Gastroesophageal sphincter (tissue), 4 donors: ENCODE data around the gene XXYLT1. TPM values are rescaled to one million over a fixed set of nuclear protein-coding genes. Genes with fewer than 3 reads are reported as not detected.

Experiments
- ATAC-seq: fragments of 150-250 bp; one replicate; pipeline ENCODE4 v1.9.1; 2016; ENCODE audit warnings: mild to moderate bottlenecking, moderate library complexity
- H3K27ac ChIP-seq, 4 donors: fragments of 200-600 bp; sonication (generic) in 3 of 4; 1 replicate in 3 of 4; 2 replicates in 1 of 4; pipeline ENCODE4 v1.5.1; 2016 to 2019
- H3K27me3 ChIP-seq: fragments of 200-600 bp; sonication (generic); one replicate; pipeline ENCODE4 v1.5.1; 2019
- H3K36me3 ChIP-seq, 2 donors: fragments of 200-600 bp; sonication (generic); one replicate each; pipeline ENCODE4 v1.5.1; 2019; ENCODE audit warnings: control low read depth in 1 of 2
- H3K4me1 ChIP-seq, 3 donors: fragments of 200-600 bp; sonication (generic); 1 replicate in 2 of 3; 2 replicates in 1 of 3; pipeline ENCODE4 v1.5.1; 2016 to 2019; ENCODE audit warnings: control low read depth in 2 of 3
- H3K4me3 ChIP-seq, 2 donors: fragments of 200-600 bp; sonication (generic); one replicate each; pipeline ENCODE4 v1.5.1; 2019; ENCODE audit warnings: mild to moderate bottlenecking in 1 of 2, moderate library complexity in 1 of 2
- H3K9me3 ChIP-seq, 3 donors: fragments of 200-600 bp; sonication (generic); one replicate each; pipeline ENCODE4 v1.5.1; 2017 to 2019; ENCODE audit warnings: control low read depth in 2 of 3
- CTCF ChIP-seq, 4 experiments: fragments of 200-600 bp in 2 of 4; fragments of 450-650 bp in 2 of 4; sonication (generic) in 1 of 4; IDR thresholded peaks; one replicate each; pipeline ENCODE4 v1.5.1; 2017 to 2019; ENCODE audit warnings: antibody characterized with exemption in 4 of 4, mild to moderate bottlenecking in 2 of 4, moderate library complexity in 2 of 4
- EP300 ChIP-seq: sonication (generic); formaldehyde crosslinking; IDR thresholded peaks from one replicate; pipeline ENCODE4 v1.6.1; 2017; ENCODE audit warnings: antibody characterized with exemption, mild to moderate bottlenecking
- POLR2A ChIP-seq, 2 donors: fragments of 450-650 bp; IDR thresholded peaks; one replicate each; pipeline ENCODE4 v1.6.1; 2017; ENCODE audit warnings: antibody characterized with exemption in 2 of 2, mild to moderate bottlenecking in 2 of 2, moderate library complexity in 1 of 2
- POLR2AphosphoS5 ChIP-seq: sonication (generic); formaldehyde crosslinking; IDR thresholded peaks from one replicate; pipeline ENCODE4 v1.6.1; 2017; ENCODE audit warnings: antibody characterized with exemption
- WGBS, 2 donors: methylation state at CpG; one replicate each; pipeline ENCODE4 v1.1.5; 2018; ENCODE audit warnings: low coverage in 1 of 2; 5-methylcytosine and 5-hydroxymethylcytosine counted together
- total RNA-seq, 4 donors: library from RNA; depleted of rRNA; stranded (reverse); fragments of >200 nt; gene quantifications; one replicate each; pipeline ENCODE4 v1.1.0, GENCODE V29; 2016

XXYLT1 gene
- total RNA-seq, 4 donors from 2014 or later: 10.1 to 14.0 (median 12.5) TPM

- ATAC-seq: no peak
- H3K9me3 ChIP-seq: no peaks in the 10 kb centered on the region
- no peak overlapping the region for H3K4me3 ChIP-seq
- TF ChIP-seq CTCF (IDR thresholded peaks at IDR 0.05): no peak
- no peak for TF ChIP-seq POLR2AphosphoS5
- TF ChIP-seq POLR2A (IDR thresholded peaks at IDR 0.05): no peak
- TF ChIP-seq EP300: no peak
- 77 to 81% methylated on average over 7 to 9 of the region's 25 CpGs for WGBS, 2 donors
- no peak overlapping the region for H3K27ac ChIP-seq
- H3K27me3 ChIP-seq: no peaks in the 10 kb centered on the region
- H3K4me1 ChIP-seq: no peaks in the 10 kb centered on the region
- peaks cover 0 to 12% of the 10 kb centered on the region in 2 donors for H3K36me3 ChIP-seq
These were observed 196.8 kb downstream of the XXYLT1 start for GRCh38 chr3:195073866-195074860.

GRCh38 chr3:195072916-195073564, 197.9 kb downstream of the XXYLT1 start:
- Histone ChIP-seq H3K27me3 (no peaks in the 10 kb centered on the region), H3K36me3 (peaks cover 0 to 20% of the 10 kb centered on the region in 2 donors), H3K4me1 (no peaks in the 10 kb centered on the region), H3K27ac (no peak overlapping the region), H3K9me3 (no peaks in the 10 kb centered on the region), H3K4me3 (no peak overlapping the region)
- 86 to 88% methylated on average over 5 to 12 of the region's 19 CpGs for WGBS, 2 donors
- ATAC-seq: no peak
- TF ChIP-seq CTCF (IDR thresholded peaks at IDR 0.05): no peak
- no peak for TF ChIP-seq POLR2AphosphoS5
- no peak for TF ChIP-seq POLR2A (IDR thresholded peaks at IDR 0.05)
- no peak for TF ChIP-seq EP300

GRCh38 chr3:195071916-195072820, 198.8 kb downstream of the XXYLT1 start:
- TF ChIP-seq POLR2A (IDR thresholded peaks at IDR 0.05) (no peak), POLR2AphosphoS5 (no peak), EP300 (no peak), CTCF (IDR thresholded peaks at IDR 0.05) (no peak)
- 80 to 89% methylated on average over 2 to 11 of the region's 23 CpGs for WGBS, 2 donors
- Histone ChIP-seq H3K27ac (no peak overlapping the region), H3K9me3 (no peaks in the 10 kb centered on the region), H3K36me3 (peaks cover 0 to 23% of the 10 kb centered on the region in 2 donors), H3K27me3 (no peaks in the 10 kb centered on the region), H3K4me3 (no peak overlapping the region), H3K4me1 (no peaks in the 10 kb centered on the region)
- ATAC-seq: no peak

- Histone ChIP-seq H3K27me3 (no peaks in the 10 kb centered on the region), H3K9me3 (no peaks in the 10 kb centered on the region)
- TF ChIP-seq CTCF (IDR thresholded peaks at IDR 0.05) (no peak), POLR2A (IDR thresholded peaks at IDR 0.05) (no peak), POLR2AphosphoS5 (no peak), EP300 (no peak)
These were observed 199.8 kb downstream of the XXYLT1 start for GRCh38 chr3:195071011-195071728.

More at GRCh38 chr3:195071011-195071728, 199.8 kb downstream of the XXYLT1 start:
- no peaks in the 10 kb centered on the region for H3K4me1 ChIP-seq
- 73 to 100% methylated on average over 1 to 2 of the region's 19 CpGs for WGBS, 2 donors
- no peak overlapping the region for H3K4me3 ChIP-seq
- H3K27ac ChIP-seq: no peak overlapping the region
- H3K36me3 ChIP-seq: peaks cover 0 to 23% of the 10 kb centered on the region in 2 donors
- ATAC-seq: no peak
